Measurements from ENCODE around the gene DPAGT1.

Gene DPAGT1

DNA sequence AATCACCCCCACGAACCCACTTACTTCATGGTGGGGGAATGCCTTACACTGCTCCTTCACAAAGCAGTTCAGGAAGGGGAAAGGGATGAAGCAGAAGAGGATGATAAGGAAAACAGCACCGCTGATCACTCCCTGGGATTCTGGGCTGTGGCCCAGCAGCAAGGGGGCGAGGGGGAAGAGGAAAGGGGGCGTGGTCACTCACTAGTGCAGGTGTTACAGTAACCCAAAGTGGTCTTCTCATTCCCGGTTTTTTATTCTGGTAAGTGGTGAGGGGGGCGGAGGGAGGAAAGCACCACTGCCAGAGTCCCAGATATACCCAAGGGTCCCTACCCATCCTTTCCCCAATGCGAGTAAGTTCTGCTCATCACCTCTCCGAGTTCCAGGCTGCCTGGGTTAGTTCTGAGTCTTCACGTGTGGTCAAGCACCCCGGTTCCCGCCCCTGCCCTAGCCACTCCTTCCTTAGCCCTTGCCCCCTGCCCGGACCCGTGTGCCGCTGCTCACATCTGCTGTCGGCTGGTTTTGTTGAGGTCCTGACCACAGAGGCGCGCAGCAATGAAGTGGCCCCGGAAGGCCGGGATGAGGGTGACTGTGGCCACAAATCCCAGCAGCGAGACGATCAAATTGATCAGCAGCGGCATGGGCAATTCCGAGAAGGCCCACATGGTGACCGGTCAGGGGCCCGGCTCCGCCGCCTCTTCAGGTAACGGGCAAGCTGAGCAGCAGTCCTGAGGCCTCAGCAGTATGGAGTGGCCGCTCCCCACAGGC is 477 bp downstream of the DPAGT1 start:
- Histone ChIP-seq H3K9ac (ENCODE audit: low read depth, low read length) (peak overlapping the region; percentile 71), H3K9me3 (ENCODE audit: control insufficient read depth, insufficient read depth, low read length) (no peaks in the 10 kb centered on the region), H3K27me3 (ENCODE audit: control insufficient read depth, insufficient read depth, low read length) (no peaks in the 10 kb centered on the region), H3K4me3 (ENCODE audit: low read depth, low read length) (peak overlapping the region; percentile 80), H3K36me3 (ENCODE audit: control insufficient read depth, insufficient read depth, low read length) (peaks cover 10% of the 10 kb centered on the region), H3K4me1 (ENCODE audit: control insufficient read depth, insufficient read depth, low read length) (peaks cover 7% of the 10 kb centered on the region)

DNA sequence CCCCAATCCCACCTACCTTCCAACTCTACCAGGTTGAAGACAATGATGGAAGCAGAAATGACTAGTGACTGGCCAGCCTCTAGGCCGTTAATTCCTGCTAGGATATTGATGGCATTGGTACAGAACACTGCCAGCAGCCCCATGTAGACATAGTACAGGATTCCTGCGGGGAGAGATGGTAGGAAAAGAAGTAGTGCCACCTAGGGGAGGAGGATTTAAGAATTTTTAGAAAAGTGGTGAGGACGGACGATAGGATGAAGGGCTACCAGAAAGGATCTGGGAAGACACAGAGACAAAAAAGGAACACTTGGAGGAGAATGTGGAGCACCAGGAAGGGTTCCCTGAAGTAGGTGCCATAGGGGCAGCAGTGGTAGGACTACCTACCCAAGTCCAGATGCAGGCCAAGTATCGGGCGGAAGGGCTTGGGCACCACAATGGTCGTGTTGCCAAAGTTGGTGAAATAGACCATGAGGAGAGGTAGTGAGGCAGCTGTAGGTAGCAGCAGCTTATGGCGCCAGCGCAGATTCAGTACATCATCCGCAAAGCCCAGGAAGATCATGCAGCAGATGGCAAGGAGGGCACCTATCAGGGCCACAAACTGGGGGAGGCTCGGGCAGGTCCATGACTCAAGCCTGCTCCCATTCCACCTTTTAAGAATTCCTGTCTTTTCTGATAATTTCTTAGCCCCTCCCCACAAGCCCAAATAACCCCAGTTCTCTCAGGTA is 1.2 kb downstream of the DPAGT1 start:
- peak overlapping the region; percentile 80 for H3K4me3 ChIP-seq (ENCODE audit: low read depth, low read length)
- H3K4me1 ChIP-seq (ENCODE audit: control insufficient read depth, insufficient read depth, low read length): peaks cover 6% of the 10 kb centered on the region
- H3K9ac ChIP-seq (ENCODE audit: low read depth, low read length): peak overlapping the region; percentile 16
- H3K9me3 ChIP-seq (ENCODE audit: control insufficient read depth, insufficient read depth, low read length): no peaks in the 10 kb centered on the region
- no peaks in the 10 kb centered on the region for H3K27me3 ChIP-seq (ENCODE audit: control insufficient read depth, insufficient read depth, low read length)
- H3K36me3 ChIP-seq (ENCODE audit: control insufficient read depth, insufficient read depth, low read length): peaks cover 10% of the 10 kb centered on the region

DNA sequence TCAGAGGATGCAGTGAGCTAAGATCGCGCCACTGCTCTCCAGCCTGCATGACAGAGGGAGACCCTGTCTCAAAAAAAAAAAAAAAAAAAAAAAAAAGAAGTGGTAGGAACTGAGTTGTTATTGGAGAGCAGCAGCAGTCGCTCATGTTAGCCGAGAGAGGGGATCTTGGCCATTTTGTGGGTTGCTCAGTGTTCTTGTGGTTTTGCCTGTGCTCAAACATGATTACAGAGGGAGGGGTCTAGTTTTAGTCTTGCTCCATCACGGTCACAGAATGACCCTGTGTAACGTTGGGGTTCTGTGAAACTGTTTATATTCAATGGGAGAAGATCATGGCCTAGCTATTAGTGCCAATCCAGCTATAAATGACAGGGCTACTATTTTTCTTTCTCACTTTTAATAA is 1.9 kb downstream of the DPAGT1 start:
- Histone ChIP-seq H3K4me1 (ENCODE audit: control insufficient read depth, insufficient read depth, low read length) (peaks cover 6% of the 10 kb centered on the region), H3K9ac (ENCODE audit: low read depth, low read length) (no peak overlapping the region), H3K27me3 (ENCODE audit: control insufficient read depth, insufficient read depth, low read length) (no peaks in the 10 kb centered on the region), H3K4me3 (ENCODE audit: low read depth, low read length) (no peak overlapping the region), H3K36me3 (ENCODE audit: control insufficient read depth, insufficient read depth, low read length) (peaks cover 10% of the 10 kb centered on the region), H3K9me3 (ENCODE audit: control insufficient read depth, insufficient read depth, low read length) (no peaks in the 10 kb centered on the region)

DNA sequence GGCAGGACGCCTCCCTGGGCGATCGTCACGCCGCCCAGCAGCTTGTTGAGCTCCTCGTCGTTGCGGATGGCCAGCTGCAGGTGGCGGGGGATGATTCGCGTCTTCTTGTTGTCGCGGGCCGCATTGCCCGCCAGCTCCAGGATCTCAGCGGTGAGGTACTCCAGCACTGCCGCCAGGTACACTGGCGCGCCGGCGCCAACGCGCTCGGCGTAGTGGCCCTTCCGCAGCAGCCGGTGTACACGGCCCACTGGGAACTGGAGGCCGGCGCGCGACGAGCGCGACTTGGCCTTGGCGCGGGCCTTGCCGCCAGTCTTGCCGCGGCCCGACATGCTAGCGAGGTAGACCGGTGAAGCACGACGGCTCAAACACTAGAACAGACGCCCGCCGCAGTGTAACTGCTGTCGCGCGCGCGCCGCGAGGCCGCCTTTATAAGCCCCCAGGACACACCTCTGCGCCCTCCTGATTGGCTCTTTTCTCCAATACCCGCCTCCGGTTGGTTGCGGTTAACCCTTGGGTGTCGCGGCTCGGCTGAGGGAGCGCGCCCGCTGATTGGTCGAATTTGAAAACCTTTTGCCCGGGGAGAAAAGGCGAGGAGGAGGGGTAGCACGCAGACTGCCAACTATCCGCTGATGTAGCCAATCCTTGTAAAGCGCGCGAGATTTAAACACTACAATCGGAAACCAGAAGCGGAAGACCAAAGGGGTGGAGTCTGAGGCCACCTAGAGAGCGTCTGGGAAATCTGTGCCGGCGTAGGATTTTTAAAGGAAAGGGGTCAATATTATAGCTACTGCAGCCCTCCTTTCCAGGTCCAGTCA is 6.4 kb downstream of the DPAGT1 start:
- peaks cover 7% of the 10 kb centered on the region for H3K4me1 ChIP-seq (ENCODE audit: control insufficient read depth, insufficient read depth, low read length)
- H3K36me3 ChIP-seq (ENCODE audit: control insufficient read depth, insufficient read depth, low read length): peaks cover 20% of the 10 kb centered on the region

DNA sequence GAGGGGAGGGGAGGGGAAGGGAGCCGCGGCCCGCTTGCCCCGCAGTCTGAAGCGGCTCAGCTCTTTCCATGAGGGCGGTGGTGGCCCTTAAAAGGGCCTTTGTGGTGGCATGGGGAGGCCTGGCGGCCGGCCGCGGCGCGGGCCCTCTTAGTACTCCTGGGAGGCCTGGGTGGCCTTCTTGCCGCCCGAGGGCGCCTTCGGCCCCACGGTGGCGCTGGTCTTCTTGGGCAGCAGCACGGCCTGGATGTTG is 6.9 kb downstream of the DPAGT1 start:
- peaks cover 7% of the 10 kb centered on the region for H3K4me1 ChIP-seq (ENCODE audit: control insufficient read depth, insufficient read depth, low read length)
- peaks cover 20% of the 10 kb centered on the region for H3K36me3 ChIP-seq (ENCODE audit: control insufficient read depth, insufficient read depth, low read length)

More for the DNA sequence above, 6.4 kb downstream of the DPAGT1 start:
- peak overlapping the region; percentile 99 for H3K9ac ChIP-seq (ENCODE audit: low read depth, low read length)
- peak overlapping the region; percentile 92 for H3K4me3 ChIP-seq (ENCODE audit: low read depth, low read length)
- H3K9me3 ChIP-seq (ENCODE audit: control insufficient read depth, insufficient read depth, low read length): no peaks in the 10 kb centered on the region
- H3K27me3 ChIP-seq (ENCODE audit: control insufficient read depth, insufficient read depth, low read length): no peaks in the 10 kb centered on the region

DNA sequence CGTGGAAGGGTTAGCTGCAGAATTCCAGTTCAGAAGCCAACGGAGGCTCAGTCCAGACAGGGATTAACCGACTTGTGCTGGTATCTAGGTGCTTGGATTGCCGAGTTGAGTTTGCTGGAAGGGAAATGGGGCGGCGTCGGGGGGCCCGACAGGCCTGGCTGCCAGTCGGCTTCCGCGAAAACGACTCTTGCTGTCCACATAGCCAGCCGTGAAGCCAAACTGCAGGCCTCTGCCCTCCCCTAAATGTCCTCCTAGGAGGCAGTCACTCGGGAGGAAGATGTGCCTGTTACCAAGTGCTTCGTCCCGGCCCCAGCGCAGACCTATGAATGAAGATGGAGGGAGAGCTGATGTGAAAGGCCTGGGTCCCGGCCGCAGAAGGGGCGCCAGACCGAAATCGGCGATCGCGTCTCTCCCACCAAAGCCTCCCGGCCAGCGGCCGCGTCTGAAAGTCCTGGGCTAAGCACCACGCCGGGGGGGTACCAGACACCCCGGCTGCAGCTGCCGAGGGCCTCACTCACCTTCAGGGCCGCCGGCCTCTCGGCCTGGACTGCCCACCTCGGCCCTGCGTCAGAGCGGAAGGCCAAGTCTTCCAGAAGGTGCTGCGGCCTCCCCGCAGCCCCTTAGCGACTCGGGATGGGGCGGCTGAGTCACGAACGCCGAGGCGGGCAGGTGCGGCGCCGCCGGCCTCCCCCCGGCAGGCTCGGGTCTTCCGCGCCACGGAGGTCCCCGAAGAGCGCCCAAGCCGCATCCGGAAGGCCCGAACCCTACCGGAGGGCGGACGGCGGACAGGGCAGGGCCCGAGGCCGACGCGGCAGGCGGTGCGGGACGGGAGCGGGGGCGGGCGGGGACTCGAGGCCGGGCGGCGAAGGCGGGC is 7.5 kb downstream of the DPAGT1 start:
- Histone ChIP-seq H3K27me3 (ENCODE audit: control insufficient read depth, insufficient read depth, low read length) (no peaks in the 10 kb centered on the region), H3K4me1 (ENCODE audit: control insufficient read depth, insufficient read depth, low read length) (peaks cover 7% of the 10 kb centered on the region), H3K9me3 (ENCODE audit: control insufficient read depth, insufficient read depth, low read length) (no peaks in the 10 kb centered on the region), H3K9ac (ENCODE audit: low read depth, low read length) (peak overlapping the region; percentile 99), H3K36me3 (ENCODE audit: control insufficient read depth, insufficient read depth, low read length) (peaks cover 20% of the 10 kb centered on the region), H3K4me3 (ENCODE audit: low read depth, low read length) (peak overlapping the region; percentile 92)

More for the DNA sequence above, 6.9 kb downstream of the DPAGT1 start:
- Histone ChIP-seq H3K4me3 (ENCODE audit: low read depth, low read length) (peak overlapping the region; percentile 92), H3K9ac (ENCODE audit: low read depth, low read length) (peak overlapping the region; percentile 99), H3K9me3 (ENCODE audit: control insufficient read depth, insufficient read depth, low read length) (no peaks in the 10 kb centered on the region), H3K27me3 (ENCODE audit: control insufficient read depth, insufficient read depth, low read length) (no peaks in the 10 kb centered on the region)

DNA sequence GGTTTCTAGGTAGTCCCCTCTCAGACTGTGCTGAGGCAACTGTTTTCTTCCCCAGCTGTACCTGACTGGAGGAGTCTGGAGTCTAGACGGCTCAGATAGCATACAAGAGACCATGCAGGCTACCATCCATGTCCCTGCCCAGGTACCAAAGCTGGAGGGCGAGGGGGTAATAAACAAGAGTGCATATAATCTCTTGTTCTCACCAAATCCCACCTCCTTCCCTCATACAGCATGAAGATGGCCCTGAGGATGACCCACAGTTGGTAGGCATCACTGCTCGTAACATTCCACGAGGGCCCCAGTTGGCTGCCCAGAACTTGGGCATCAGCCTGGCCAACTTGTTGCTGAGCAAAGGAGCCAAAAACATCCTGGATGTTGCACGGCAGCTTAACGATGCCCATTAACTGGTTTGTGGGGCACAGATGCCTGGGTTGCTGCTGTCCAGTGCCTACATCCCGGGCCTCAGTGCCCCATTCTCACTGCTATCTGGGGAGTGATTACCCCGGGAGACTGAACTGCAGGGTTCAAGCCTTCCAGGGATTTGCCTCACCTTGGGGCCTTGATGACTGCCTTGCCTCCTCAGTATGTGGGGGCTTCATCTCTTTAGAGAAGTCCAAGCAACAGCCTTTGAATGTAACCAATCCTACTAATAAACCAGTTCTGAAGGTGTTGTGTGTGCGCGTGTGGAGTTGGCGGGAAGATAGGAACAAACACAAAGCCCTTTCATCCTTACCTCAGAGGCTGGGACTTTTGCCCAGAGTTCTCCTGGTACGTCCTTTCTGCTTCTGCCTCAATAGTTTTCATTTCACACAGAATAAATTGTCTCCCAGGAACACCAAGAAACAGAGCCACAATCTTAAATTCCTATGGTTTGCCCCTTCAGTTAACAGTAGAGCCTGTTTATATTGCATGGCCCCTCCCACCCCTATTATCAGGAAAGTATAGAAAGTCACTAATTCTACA is 8.5 kb downstream of the DPAGT1 start:
- peak overlapping the region; percentile 99 for H3K9ac ChIP-seq (ENCODE audit: low read depth, low read length)
- no peaks in the 10 kb centered on the region for H3K27me3 ChIP-seq (ENCODE audit: control insufficient read depth, insufficient read depth, low read length)
- H3K4me3 ChIP-seq (ENCODE audit: low read depth, low read length): peak overlapping the region; percentile 92
- H3K9me3 ChIP-seq (ENCODE audit: control insufficient read depth, insufficient read depth, low read length): no peaks in the 10 kb centered on the region
- H3K36me3 ChIP-seq (ENCODE audit: control insufficient read depth, insufficient read depth, low read length): peaks cover 20% of the 10 kb centered on the region
- peaks cover 7% of the 10 kb centered on the region for H3K4me1 ChIP-seq (ENCODE audit: control insufficient read depth, insufficient read depth, low read length)

DNA sequence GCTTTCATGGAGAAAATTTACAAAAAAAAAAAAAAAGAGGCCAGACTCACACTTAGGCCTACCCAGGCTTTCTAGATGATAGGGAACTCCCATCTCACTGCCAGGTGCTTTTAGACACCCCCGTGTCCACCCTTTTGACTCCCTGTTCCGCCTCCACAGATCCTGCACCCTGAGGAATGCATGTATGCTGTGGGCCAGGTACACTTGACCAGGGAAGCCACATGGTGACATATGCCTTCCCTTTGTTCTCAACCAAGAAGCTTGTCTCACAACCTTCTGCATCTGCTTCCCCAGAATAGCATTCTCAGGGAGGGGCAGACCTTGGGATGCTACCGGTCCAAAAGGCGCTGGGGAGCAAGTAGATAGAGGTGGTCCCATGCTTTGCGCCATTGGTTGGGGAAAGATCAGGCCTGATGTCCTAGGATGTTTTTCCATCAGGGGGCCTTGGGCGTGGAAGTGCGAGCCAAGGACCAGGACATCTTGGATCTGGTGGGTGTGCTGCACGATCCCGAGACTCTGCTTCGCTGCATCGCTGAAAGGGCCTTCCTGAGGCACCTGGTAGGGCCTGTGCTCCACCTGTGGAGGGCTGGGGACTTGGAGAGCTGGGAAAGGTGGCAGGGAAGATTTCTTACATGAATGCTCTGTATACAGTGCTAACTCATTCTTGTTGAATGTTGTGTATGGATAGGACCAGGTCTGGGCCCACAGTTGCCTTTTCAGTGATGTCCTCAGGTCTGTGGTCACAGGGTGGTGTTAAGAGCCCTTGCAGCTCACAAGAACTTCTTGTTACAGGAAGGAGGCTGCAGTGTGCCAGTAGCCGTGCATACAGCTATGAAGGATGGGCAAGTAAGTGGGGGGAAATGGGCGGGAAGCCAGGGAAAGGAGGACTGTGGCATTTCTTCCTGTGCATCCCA is 9.4 kb downstream of the DPAGT1 start:
- H3K4me3 ChIP-seq (ENCODE audit: low read depth, low read length): peak overlapping the region; percentile 92
- no peaks in the 10 kb centered on the region for H3K27me3 ChIP-seq (ENCODE audit: control insufficient read depth, insufficient read depth, low read length)
- peaks cover 10% of the 10 kb centered on the region for H3K36me3 ChIP-seq (ENCODE audit: control insufficient read depth, insufficient read depth, low read length)
- H3K4me1 ChIP-seq (ENCODE audit: control insufficient read depth, insufficient read depth, low read length): peaks cover 7% of the 10 kb centered on the region
- no peak overlapping the region for H3K9ac ChIP-seq (ENCODE audit: low read depth, low read length)
- H3K9me3 ChIP-seq (ENCODE audit: control insufficient read depth, insufficient read depth, low read length): no peaks in the 10 kb centered on the region

DNA sequence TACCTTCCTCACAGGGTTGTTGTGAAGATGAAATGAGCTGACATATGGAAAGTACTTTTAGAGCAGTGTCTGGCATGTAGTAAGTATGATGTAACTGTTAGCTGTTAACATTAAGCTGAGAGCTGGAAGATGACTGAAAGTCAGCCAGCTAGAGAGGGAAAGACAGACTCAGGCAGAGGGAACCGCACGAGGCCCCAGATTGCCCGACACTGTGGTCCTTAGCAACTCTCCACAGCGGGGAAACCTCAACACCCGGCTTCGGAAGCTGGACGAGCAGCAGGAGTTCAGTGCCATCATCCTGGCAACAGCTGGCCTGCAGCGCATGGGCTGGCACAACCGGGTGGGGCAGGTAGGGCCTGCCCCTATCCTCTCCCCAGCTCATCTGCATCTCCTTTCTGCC is 10.5 kb downstream of the DPAGT1 start:
- Histone ChIP-seq H3K36me3 (ENCODE audit: control insufficient read depth, insufficient read depth, low read length) (peaks cover 10% of the 10 kb centered on the region), H3K9ac (ENCODE audit: low read depth, low read length) (no peak overlapping the region), H3K4me3 (ENCODE audit: low read depth, low read length) (no peak overlapping the region), H3K27me3 (ENCODE audit: control insufficient read depth, insufficient read depth, low read length) (no peaks in the 10 kb centered on the region), H3K4me1 (ENCODE audit: control insufficient read depth, insufficient read depth, low read length) (peaks cover 7% of the 10 kb centered on the region), H3K9me3 (ENCODE audit: control insufficient read depth, insufficient read depth, low read length) (no peaks in the 10 kb centered on the region)

DNA sequence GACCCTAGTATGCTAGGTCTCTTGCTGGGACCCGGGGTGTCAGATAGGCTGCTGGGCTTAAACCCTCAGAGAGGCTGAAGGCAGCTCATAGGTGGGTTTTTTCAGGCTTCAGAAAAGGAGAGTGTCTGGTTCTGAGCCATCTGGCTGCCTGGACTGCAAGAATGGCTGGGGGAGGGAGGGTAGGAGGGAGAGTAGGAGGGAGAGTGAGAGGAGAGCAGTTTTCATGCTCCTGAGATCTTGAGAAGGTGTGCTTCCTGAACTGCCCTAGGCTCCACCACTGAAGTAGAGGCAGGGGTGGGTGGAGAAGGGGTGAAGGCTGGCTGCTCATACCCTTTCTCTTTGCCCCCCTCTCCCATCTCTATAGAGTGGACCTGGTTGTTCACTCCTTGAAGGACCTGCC is 12.3 kb downstream of the DPAGT1 start:
- no peak overlapping the region for H3K9ac ChIP-seq (ENCODE audit: low read depth, low read length)
- H3K9me3 ChIP-seq (ENCODE audit: control insufficient read depth, insufficient read depth, low read length): no peaks in the 10 kb centered on the region
- H3K36me3 ChIP-seq (ENCODE audit: control insufficient read depth, insufficient read depth, low read length): peaks cover 10% of the 10 kb centered on the region
- H3K4me3 ChIP-seq (ENCODE audit: low read depth, low read length): no peak overlapping the region
- H3K27me3 ChIP-seq (ENCODE audit: control insufficient read depth, insufficient read depth, low read length): no peaks in the 10 kb centered on the region
- peaks cover 7% of the 10 kb centered on the region for H3K4me1 ChIP-seq (ENCODE audit: control insufficient read depth, insufficient read depth, low read length)

Measured in iPS-15b (cell line).